Tibial nerve (tissue), 3 donors: ENCODE data around the gene CCPG1.

Experiments used
- POLR2A ChIP-seq, 2 donors: fragments of 450-650 bp; IDR thresholded peaks; one replicate each; pipeline ENCODE4 v1.6.1; 2017; ENCODE audit warnings: antibody characterized with exemption in 2 of 2, mild to moderate bottlenecking in 2 of 2, moderate library complexity in 2 of 2
- TF ChIP-seq, protein P1 (sequence below), 5 experiments: fragments of 200-600 bp in 3 of 5; fragments of 450-650 bp in 2 of 5; sonication (generic) in 3 of 5; IDR thresholded peaks; one replicate each; pipeline ENCODE4 v1.5.1; 2016 to 2019; ENCODE audit warnings: antibody characterized with exemption in 5 of 5, mild to moderate bottlenecking in 3 of 5, moderate library complexity in 2 of 5

DNA sequence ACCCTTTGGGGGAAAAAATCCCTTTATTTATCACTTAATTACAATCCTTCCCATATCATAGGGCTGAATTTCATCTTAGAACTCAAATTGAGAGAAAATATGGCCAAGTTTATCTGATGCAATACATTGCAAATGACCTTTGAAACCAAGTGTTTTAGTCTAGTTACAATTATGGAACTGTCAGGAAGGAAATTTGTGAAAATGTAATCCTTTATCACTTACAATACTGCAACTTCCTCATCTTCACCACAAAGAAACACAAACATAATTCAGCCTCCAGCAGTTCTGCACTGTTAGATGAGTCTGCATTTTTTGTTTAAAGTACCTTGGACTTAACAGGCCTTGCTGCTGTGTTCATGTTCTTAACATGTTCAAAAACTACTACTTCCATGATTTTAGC is 4.6 kb downstream of the CCPG1 start:
- TF ChIP-seq POLR2A (IDR thresholded peaks at IDR 0.05) = no peak
- TF ChIP-seq, protein P1, sequence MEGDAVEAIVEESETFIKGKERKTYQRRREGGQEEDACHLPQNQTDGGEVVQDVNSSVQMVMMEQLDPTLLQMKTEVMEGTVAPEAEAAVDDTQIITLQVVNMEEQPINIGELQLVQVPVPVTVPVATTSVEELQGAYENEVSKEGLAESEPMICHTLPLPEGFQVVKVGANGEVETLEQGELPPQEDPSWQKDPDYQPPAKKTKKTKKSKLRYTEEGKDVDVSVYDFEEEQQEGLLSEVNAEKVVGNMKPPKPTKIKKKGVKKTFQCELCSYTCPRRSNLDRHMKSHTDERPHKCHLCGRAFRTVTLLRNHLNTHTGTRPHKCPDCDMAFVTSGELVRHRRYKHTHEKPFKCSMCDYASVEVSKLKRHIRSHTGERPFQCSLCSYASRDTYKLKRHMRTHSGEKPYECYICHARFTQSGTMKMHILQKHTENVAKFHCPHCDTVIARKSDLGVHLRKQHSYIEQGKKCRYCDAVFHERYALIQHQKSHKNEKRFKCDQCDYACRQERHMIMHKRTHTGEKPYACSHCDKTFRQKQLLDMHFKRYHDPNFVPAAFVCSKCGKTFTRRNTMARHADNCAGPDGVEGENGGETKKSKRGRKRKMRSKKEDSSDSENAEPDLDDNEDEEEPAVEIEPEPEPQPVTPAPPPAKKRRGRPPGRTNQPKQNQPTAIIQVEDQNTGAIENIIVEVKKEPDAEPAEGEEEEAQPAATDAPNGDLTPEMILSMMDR (IDR thresholded peaks at IDR 0.05) = no peak
